MCF 10A (cell line): ENCODE measurements around the gene RALGAPB. TPM values are rescaled to one million over a fixed set of nuclear protein-coding genes. Genes with fewer than 3 reads are reported as not detected.

Experiments used
- BruUV-seq: library from RNA; stranded (reverse); fragments of 400-500 nt; replicated peaks from 2 replicates; lab custom pipeline; 2021; lab: Mats Ljungman, UMichigan
- CTCF ChIA-PET: fragments of 300-600 bp; sonication (Branson Sonifier 250); formaldehyde crosslinking; extraction: SDS; loops from one replicate; lab custom pipeline; 2021; ENCODE audit warnings: antibody characterized with exemption, inconsistent platforms; lab: Yijun Ruan, JAX
- POLR2A ChIA-PET: fragments of 300-600, 350-650 bp; sonication (Branson Sonifier 250); formaldehyde crosslinking; extraction: SDS; loops from one replicate; lab custom pipeline; 2020; ENCODE audit warnings: antibody characterized with exemption, inconsistent platforms; lab: Yijun Ruan, JAX
- DNase-seq: peaks from one replicate; pipeline ENCODE4 v3.0.0-alpha.2; 2018; ENCODE audit not compliant: unreplicated experiment
- H3K27ac Mint-ChIP-seq: one replicate; pipeline ENCODE4 v1.8.0; 2022; ENCODE audit warnings: mild to moderate bottlenecking, low read depth, mixed read lengths; ENCODE audit not compliant: unreplicated experiment
- H3K27me3 Mint-ChIP-seq: one replicate; pipeline ENCODE4 v1.8.0; 2022; ENCODE audit warnings: mixed read lengths; ENCODE audit not compliant: insufficient read depth, unreplicated experiment
- H3K36me3 Mint-ChIP-seq: one replicate; pipeline ENCODE4 v1.8.0; 2022; ENCODE audit warnings: mild to moderate bottlenecking, moderate library complexity, mixed read lengths; ENCODE audit not compliant: insufficient read depth, unreplicated experiment
- H3K4me1 Mint-ChIP-seq: one replicate; pipeline ENCODE4 v1.8.0; 2022; ENCODE audit warnings: mixed read lengths; ENCODE audit not compliant: insufficient read depth, unreplicated experiment
- H3K4me3 Mint-ChIP-seq: one replicate; pipeline ENCODE4 v1.8.0; 2022; ENCODE audit warnings: mild to moderate bottlenecking, moderate library complexity, mixed read lengths; ENCODE audit not compliant: unreplicated experiment
- H3K9me3 Mint-ChIP-seq: one replicate; pipeline ENCODE4 v1.8.0; 2022; ENCODE audit warnings: mixed read lengths; ENCODE audit not compliant: unreplicated experiment
- CTCF ChIP-seq: fragments of 200-600 bp; IDR thresholded peaks from one replicate; pipeline ENCODE4 v1.8.0; 2022; ENCODE audit warnings: antibody characterized with exemption, mild to moderate bottlenecking; ENCODE audit not compliant: unreplicated experiment
- intact Hi-C: fragments of 100-400 bp; cut with micrococcal nuclease; formaldehyde crosslinking; loops from 2 replicates; pipeline ENCODE4 v1.14.1; 2022
- total RNA-seq: library from RNA; stranded (reverse); gene quantifications from 2 replicates; pipeline ENCODE4 v1.2.3, GENCODE V29; 2022

RALGAPB gene
- total RNA-seq, 1 experiment from 2014 or later: 33.8 TPM

GRCh38 chr20:38599410-38599882, 126.8 kb downstream of the RALGAPB start:
- Mint-ChIP-seq H3K27ac (no peak overlapping the region), H3K36me3 (no peaks in the 10 kb centered on the region), H3K27me3 (peaks cover 15% of the 10 kb centered on the region), H3K4me1 (peaks cover 19% of the 10 kb centered on the region), H3K9me3 (no peaks in the 10 kb centered on the region), H3K4me3 (no peak overlapping the region)
- ChIA-PET POLR2A (no interaction called here), CTCF (interaction anchor here (0.6 to 0.9 kb wide), 5 partner anchors 52 to 843 kb away, joined by 3 read pairs; no protein-coding TSS in a partner anchor)
- intact Hi-C loops: no loop called here
- DNase-seq: peak; percentile 72
- no TSS peak for BruUV-seq
- TF ChIP-seq CTCF: no peak

- Mint-ChIP-seq H3K4me1 (peaks cover 24% of the 10 kb centered on the region), H3K4me3 (no peak overlapping the region), H3K27ac (no peak overlapping the region), H3K36me3 (no peaks in the 10 kb centered on the region), H3K9me3 (no peaks in the 10 kb centered on the region), H3K27me3 (peaks cover 15% of the 10 kb centered on the region)
- ChIA-PET CTCF (interaction anchor here (0.7 kb wide), 1 partner anchor 254 kb away, joined by 3 read pairs; no protein-coding TSS in a partner anchor), POLR2A (no interaction called here)
- no TSS peak for BruUV-seq
- no peak for DNase-seq
- TF ChIP-seq CTCF: no peak
- intact Hi-C loops: no loop called here
These were observed 127.4 kb downstream of the RALGAPB start for GRCh38 chr20:38600057-38600456.

- H3K4me3 Mint-ChIP-seq: no peak within 1 kb of the TSS
- POLR2A ChIA-PET: no interaction called here
- DNase-seq: peak; percentile 53
- CTCF ChIA-PET: no interaction called here
- H3K27ac Mint-ChIP-seq: no peak within 1 kb of the TSS
- no peak for TF ChIP-seq CTCF
- no peaks in the 10 kb centered on the region for H3K9me3 Mint-ChIP-seq
- H3K4me1 Mint-ChIP-seq: peaks cover 27% of the 10 kb centered on the region
- no TSS peak for BruUV-seq
- intact Hi-C loops: no loop called here
- H3K27me3 Mint-ChIP-seq: peaks cover 15% of the 10 kb centered on the region
- no peaks in the 10 kb centered on the region for H3K36me3 Mint-ChIP-seq
These were observed 128.9 kb downstream of the RALGAPB start, which contains the start of gene ARHGAP40 for GRCh38 chr20:38601216-38602184. Gene ARHGAP40 (plus strand): TSS chr20:38601809.

GRCh38 chr20:38602185-38602581, 129.5 kb downstream of the RALGAPB start:
- peaks cover 27% of the 10 kb centered on the region for H3K4me1 Mint-ChIP-seq
- peaks cover 10% of the 10 kb centered on the region for H3K27me3 Mint-ChIP-seq
- ChIA-PET POLR2A (no interaction called here), CTCF (no interaction called here)
- DNase-seq: no peak
- no peak for TF ChIP-seq CTCF
- no TSS peak for BruUV-seq
- H3K9me3 Mint-ChIP-seq: no peaks in the 10 kb centered on the region
- intact Hi-C loops: no loop called here
- H3K4me3 Mint-ChIP-seq: no peak overlapping the region
- no peak overlapping the region for H3K27ac Mint-ChIP-seq
- H3K36me3 Mint-ChIP-seq: no peaks in the 10 kb centered on the region
